ENCODE data around the gene BCAS4. TPM values are rescaled to one million over a fixed set of nuclear protein-coding genes. Genes with fewer than 3 reads are reported as not detected.

BCAS4 gene
- total RNA-seq, 6 experiments from 2014 or later: 0.31 to 1.4 (median 0.60) TPM

DNA sequence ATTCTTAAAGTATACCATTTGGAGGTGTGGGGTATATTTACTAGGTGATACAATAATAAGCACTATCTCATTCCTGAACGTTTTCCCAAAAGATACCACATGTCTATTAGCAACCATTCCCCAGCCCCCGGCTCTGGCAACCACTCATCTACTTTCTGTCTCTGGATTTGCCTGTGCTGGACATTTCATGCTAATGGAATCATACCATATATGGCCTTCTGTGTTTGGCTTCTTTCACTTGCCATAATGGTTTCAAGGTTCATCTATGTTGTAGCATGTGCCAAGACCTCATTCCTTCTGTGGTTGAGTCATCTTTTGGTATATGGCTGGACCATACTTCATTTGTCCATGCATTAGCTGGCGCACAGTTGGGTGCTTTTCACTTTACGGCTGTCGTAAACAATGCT lies 39.7 kb downstream of the BCAS4 start:
- intact Hi-C loops (cut with DNase I): no loop called here
- Histone ChIP-seq H3K4me1 (no peaks in the 10 kb centered on the region), H3K36me3 (no peaks in the 10 kb centered on the region), H3K9me3 (no peaks in the 10 kb centered on the region), H3K27me3 (no peaks in the 10 kb centered on the region), H3K4me3 (no peak overlapping the region), H3K27ac (no peak overlapping the region)
- TF ChIP-seq POLR2A (IDR thresholded peaks at IDR 0.05): no peak
- TF ChIP-seq, protein P1, sequence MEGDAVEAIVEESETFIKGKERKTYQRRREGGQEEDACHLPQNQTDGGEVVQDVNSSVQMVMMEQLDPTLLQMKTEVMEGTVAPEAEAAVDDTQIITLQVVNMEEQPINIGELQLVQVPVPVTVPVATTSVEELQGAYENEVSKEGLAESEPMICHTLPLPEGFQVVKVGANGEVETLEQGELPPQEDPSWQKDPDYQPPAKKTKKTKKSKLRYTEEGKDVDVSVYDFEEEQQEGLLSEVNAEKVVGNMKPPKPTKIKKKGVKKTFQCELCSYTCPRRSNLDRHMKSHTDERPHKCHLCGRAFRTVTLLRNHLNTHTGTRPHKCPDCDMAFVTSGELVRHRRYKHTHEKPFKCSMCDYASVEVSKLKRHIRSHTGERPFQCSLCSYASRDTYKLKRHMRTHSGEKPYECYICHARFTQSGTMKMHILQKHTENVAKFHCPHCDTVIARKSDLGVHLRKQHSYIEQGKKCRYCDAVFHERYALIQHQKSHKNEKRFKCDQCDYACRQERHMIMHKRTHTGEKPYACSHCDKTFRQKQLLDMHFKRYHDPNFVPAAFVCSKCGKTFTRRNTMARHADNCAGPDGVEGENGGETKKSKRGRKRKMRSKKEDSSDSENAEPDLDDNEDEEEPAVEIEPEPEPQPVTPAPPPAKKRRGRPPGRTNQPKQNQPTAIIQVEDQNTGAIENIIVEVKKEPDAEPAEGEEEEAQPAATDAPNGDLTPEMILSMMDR (IDR thresholded peaks at IDR 0.05): no peak
- no peak for ATAC-seq
- 88% methylated on average over 5 of the region's 5 CpGs for WGBS (ENCODE audit: insufficient coverage, low coverage, low lambda C conversion rate, missing lambda C conversion rate)
- no peak for DNase-seq

DNA sequence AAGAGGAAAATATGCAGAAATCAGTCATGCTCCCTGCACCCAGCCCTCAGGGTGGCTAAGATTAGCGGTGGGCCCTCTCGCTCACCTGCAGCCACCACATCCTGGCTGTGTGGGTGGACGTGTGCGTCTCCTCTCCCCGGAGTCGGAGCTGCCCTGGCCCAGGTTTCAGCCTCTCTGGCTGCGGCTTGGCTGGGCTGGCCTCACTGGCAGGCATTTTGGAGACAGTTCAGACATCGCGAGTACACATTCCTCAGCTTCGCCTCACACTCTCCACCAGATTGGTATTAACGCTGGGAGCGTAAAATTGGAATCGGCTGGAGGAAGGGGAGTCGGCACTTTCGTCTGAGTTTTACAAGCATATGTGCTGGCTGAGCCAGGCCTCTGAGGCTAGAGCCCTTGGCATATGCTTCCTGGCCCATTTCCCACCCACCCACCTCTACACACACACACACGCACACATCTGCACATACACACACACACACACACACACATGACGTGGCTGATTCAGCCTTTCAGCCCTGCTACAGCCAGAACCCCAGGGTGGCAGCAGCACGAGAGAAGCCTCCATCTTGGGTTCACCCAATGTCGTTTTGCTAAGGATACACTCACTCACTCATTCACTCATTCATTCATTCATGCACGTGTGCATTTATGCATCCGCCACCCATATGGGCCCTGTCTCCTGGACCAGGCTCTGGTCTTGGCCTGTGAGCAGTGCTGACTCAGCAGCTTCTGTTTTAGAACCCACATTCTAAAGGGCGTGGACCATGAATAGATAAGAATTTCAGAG lies 42.9 kb downstream of the BCAS4 start:
- H3K27ac ChIP-seq: no peak overlapping the region
- H3K9me3 ChIP-seq: no peaks in the 10 kb centered on the region
- ATAC-seq (no peak), DNase-seq (no peak)
- H3K27me3 ChIP-seq: no peaks in the 10 kb centered on the region
- WGBS (ENCODE audit: insufficient coverage, low coverage, low lambda C conversion rate, missing lambda C conversion rate): 84% methylated on average over 15 of the region's 22 CpGs
- intact Hi-C loops (cut with DNase I): no loop called here
- no peaks in the 10 kb centered on the region for H3K4me1 ChIP-seq
- no peak overlapping the region for H3K4me3 ChIP-seq
- no peaks in the 10 kb centered on the region for H3K36me3 ChIP-seq
- TF ChIP-seq POLR2A (IDR thresholded peaks at IDR 0.05): no peak

DNA sequence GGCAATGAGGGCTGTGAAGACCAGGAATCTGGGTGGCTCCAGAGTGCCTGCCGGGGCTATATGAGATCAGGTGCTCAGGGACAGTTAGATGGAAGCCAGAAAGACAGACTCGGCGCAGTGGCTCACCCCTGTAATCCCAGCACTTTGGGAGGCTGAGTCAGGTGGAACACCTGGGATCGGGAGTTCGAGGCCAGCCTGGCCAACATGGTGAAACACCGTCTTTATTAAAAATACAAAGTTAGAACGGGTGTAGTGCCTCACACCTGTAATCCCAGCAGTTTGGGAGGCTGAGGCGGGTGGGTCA lies 43.4 kb downstream of the BCAS4 start:
- no peak overlapping the region for H3K4me3 ChIP-seq
- TF ChIP-seq, protein P1 (IDR thresholded peaks at IDR 0.05): no peak
- TF ChIP-seq POLR2A (IDR thresholded peaks at IDR 0.05): no peak
- no peaks in the 10 kb centered on the region for H3K4me1 ChIP-seq
- ATAC-seq (no peak), DNase-seq (no peak)
- no peak overlapping the region for H3K27ac ChIP-seq
- intact Hi-C loops (cut with DNase I): no loop called here
- H3K27me3 ChIP-seq: no peaks in the 10 kb centered on the region
- no peaks in the 10 kb centered on the region for H3K9me3 ChIP-seq
- no CpG with 5 or more reads among the region's 8 CpGs for WGBS (ENCODE audit: insufficient coverage, low coverage, low lambda C conversion rate, missing lambda C conversion rate)
- H3K36me3 ChIP-seq: no peaks in the 10 kb centered on the region

DNA sequence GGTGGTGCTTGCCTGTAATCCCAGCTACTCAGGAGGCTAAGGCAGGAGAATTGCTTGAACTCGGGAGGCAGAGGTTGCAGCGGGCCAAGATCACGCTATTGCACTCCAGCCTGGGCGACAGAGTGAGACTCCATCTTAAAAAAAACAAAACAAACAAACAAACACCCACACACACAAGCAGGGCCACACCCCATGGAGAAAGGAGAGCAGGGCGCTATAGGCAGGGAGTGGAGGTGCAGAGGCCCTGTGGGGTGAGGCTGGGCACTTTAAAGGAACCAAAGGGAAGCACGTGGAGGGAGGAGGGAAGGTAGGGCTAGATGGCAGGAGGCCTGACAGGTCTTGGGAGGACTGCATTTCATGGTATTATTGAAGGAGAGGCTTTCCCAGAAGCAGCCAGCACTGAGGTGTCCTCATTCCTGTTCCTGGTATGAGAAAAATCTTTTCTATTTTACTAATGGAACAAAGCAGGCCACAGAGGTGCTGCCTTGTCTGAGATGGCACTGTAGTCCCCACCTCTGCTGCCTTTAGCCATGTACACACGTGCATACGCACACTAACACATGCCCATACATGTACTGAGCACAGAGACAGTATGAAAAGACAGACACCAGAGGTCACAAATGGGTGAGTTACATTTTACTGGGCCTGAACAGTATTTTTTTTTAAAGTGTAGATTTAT lies 44.0 kb downstream of the BCAS4 start:
- ATAC-seq (no peak), DNase-seq (no peak)
- no peak overlapping the region for H3K27ac ChIP-seq
- no peaks in the 10 kb centered on the region for H3K36me3 ChIP-seq
- no peaks in the 10 kb centered on the region for H3K27me3 ChIP-seq
- TF ChIP-seq, protein P1 (IDR thresholded peaks at IDR 0.05): no peak
- TF ChIP-seq POLR2A (IDR thresholded peaks at IDR 0.05): no peak
- 83% methylated on average over 8 of the region's 8 CpGs for WGBS (ENCODE audit: insufficient coverage, low coverage, low lambda C conversion rate, missing lambda C conversion rate)
- intact Hi-C loops (cut with DNase I): no loop called here
- H3K4me3 ChIP-seq: no peak overlapping the region
- H3K9me3 ChIP-seq: no peaks in the 10 kb centered on the region
- no peaks in the 10 kb centered on the region for H3K4me1 ChIP-seq

DNA sequence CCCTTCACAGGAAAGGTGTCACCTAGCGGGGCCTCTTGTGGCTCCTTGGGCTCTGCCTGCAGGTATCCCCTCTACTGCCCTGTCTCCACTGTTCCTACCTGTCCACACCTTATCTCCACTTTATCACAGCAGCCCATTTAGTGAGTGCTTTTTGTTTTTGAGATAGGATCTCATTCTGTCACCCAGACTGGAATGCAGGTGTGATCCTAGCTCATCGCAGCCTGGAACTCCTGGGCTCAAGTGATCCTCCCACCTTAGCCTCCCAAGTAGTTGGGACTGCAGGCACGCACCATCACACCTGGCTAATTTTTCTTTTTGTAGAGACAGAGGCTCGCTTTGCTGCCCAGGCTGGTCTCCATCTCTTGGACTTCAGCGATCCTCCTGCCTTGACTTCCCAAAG lies 48.0 kb downstream of the BCAS4 start:
- H3K27ac ChIP-seq: no peak overlapping the region
- no peak for ATAC-seq
- no peak for TF ChIP-seq POLR2A (IDR thresholded peaks at IDR 0.05)
- TF ChIP-seq, protein P1 (IDR thresholded peaks at IDR 0.05): no peak
- WGBS (ENCODE audit: insufficient coverage, low coverage, low lambda C conversion rate, missing lambda C conversion rate): 100% methylated on average over 2 of the region's 5 CpGs
- no peaks in the 10 kb centered on the region for H3K36me3 ChIP-seq
- no peaks in the 10 kb centered on the region for H3K9me3 ChIP-seq
- no peak for DNase-seq
- no peaks in the 10 kb centered on the region for H3K4me1 ChIP-seq
- no peak overlapping the region for H3K4me3 ChIP-seq
- no peaks in the 10 kb centered on the region for H3K27me3 ChIP-seq
- intact Hi-C loops (cut with DNase I): no loop called here

Measured in right lobe of liver (tissue), 6 donors.